HT1080 (cell line): ENCODE data around the gene C3orf70. TPM values are rescaled to one million over a fixed set of nuclear protein-coding genes. Genes with fewer than 3 reads are reported as not detected.
"Not testable (repeated sequence)": the region's sequence is repeated elsewhere in the genome, so short reads cannot be mapped to it uniquely, and the experiment has no call there.

Experiments
- DNase-seq: peaks from one replicate; pipeline ENCODE4 v3.0.0-alpha.2; 2015; ENCODE audit warnings: low read depth
- total RNA-seq: library from RNA; depleted of rRNA; stranded (reverse); fragments of >200 nt; shearing (Covaris generic); gene quantifications from 2 replicates; pipeline ENCODE4 v1.2.3, GENCODE V29; 2014

Gene C3orf70
- total RNA-seq, 1 experiment from 2014 or later: 2.6 TPM

- no peak for DNase-seq
Measured at GRCh38 chr3:185151101-185151963, 1.5 kb downstream of the C3orf70 start.

- DNase-seq: no peak
Measured at GRCh38 chr3:185150561-185150960, 2.3 kb downstream of the C3orf70 start.

- DNase-seq: no peak
Measured at GRCh38 chr3:185149591-185149990, 3.3 kb downstream of the C3orf70 start.

GRCh38 chr3:185145511-185145910, 7.3 kb downstream of the C3orf70 start:
- DNase-seq: no peak

GRCh38 chr3:185144784-185145183, 8.1 kb downstream of the C3orf70 start:
- no peak for DNase-seq

GRCh38 chr3:185137821-185138220, 15.0 kb downstream of the C3orf70 start:
- no peak for DNase-seq

- no peak for DNase-seq
Measured at GRCh38 chr3:185134509-185134908, 18.4 kb downstream of the C3orf70 start.

- DNase-seq: no peak
Measured at GRCh38 chr3:185131602-185132256, 21.1 kb downstream of the C3orf70 start.

- no peak for DNase-seq
Measured at GRCh38 chr3:185129083-185129482, 23.8 kb downstream of the C3orf70 start.

- DNase-seq: no peak
Measured at GRCh38 chr3:185126201-185126600, 26.7 kb downstream of the C3orf70 start.

- no peak for DNase-seq
Measured at GRCh38 chr3:185120126-185120525, 32.7 kb downstream of the C3orf70 start.

GRCh38 chr3:185115371-185115770, 37.5 kb downstream of the C3orf70 start:
- DNase-seq: no peak

GRCh38 chr3:185114756-185115155, 38.1 kb downstream of the C3orf70 start:
- DNase-seq: no peak

- DNase-seq: no peak
Measured at GRCh38 chr3:185112186-185112585, 40.7 kb downstream of the C3orf70 start.

GRCh38 chr3:185109012-185109411, 43.8 kb downstream of the C3orf70 start:
- not testable (repeated sequence) for DNase-seq

GRCh38 chr3:185106256-185106890, 46.5 kb downstream of the C3orf70 start:
- not testable (repeated sequence) for DNase-seq

GRCh38 chr3:185103359-185104127, 49.3 kb downstream of the C3orf70 start:
- no peak for DNase-seq

- no peak for DNase-seq
Measured at GRCh38 chr3:185094697-185095096, 58.2 kb downstream of the C3orf70 start.

GRCh38 chr3:185093116-185093515, 59.7 kb downstream of the C3orf70 start:
- no peak for DNase-seq

GRCh38 chr3:185090811-185091210, 62.0 kb downstream of the C3orf70 start:
- DNase-seq: no peak

GRCh38 chr3:185089751-185090150, 63.1 kb downstream of the C3orf70 start:
- DNase-seq: no peak
